Smooth muscle cell of the brain vasculature (primary cell): Measurements from ENCODE around the gene MPC1.

Experiments used
- DNase-seq: peaks from one replicate; pipeline ENCODE4 v3.0.0-alpha.2; 2012; ENCODE audit warnings: low read depth, low spot score

Gene MPC1

GRCh38 chr6:166317261-166318212, 65.2 kb downstream of the MPC1 start:
- DNase-seq: no peak

GRCh38 chr6:166315436-166315835, 67.3 kb downstream of the MPC1 start:
- no peak for DNase-seq
